ENCODE measurements around the gene BEAN1.

Gene BEAN1

GRCh38 chr16:66395806-66396555 is 31.1 kb upstream of the BEAN1 start:
- DNase-seq: no peak

GRCh38 chr16:66397736-66398433 is 29.2 kb upstream of the BEAN1 start:
- no peak for DNase-seq

GRCh38 chr16:66399031-66399430 is 28.1 kb upstream of the BEAN1 start:
- no peak for DNase-seq

DNA sequence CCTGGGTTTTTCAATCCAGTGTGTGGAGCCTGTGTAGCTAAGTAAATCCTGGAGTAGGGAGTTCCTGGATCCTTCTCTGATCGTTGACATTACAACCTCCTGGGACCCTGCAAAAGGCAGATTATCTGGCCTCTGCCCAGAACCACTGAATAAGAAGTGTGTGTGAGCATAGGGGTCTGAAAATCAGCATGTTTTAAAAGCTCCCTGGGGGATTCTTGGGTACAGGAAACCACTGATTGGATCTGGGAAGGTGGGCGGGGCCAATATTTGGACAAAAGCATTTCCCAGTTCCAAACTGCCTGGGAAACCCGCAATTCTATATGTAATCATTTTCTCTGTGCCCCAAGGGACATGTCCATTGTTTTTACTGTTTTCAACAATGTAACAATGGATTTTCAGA is 27.2 kb upstream of the BEAN1 start:
- peak; percentile 82 for DNase-seq

GRCh38 chr16:66400503-66401380 is 26.4 kb upstream of the BEAN1 start:
- peak; percentile 19 for DNase-seq

GRCh38 chr16:66401610-66402009 is 25.5 kb upstream of the BEAN1 start:
- no peak for DNase-seq

DNA sequence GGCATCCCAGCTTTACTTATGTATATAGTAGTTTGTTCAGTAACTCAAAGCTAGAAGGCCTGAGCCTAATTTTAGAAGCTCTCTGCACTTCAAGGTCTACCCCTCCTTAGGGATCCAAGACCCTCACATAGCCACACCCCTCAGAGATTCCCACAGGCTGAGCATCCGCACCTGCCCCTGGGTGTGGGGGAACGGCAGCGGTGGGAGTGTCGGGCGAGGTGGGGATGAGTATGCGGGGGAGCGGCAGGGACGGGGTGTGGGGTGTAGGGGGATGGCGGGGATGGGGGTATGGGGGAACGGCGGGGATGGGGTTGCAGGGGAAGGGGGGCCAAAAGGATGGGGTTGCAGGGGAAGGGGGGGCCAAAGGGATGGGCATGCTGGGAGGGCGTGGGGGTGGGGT is 24.9 kb upstream of the BEAN1 start:
- no peak for DNase-seq

DNA sequence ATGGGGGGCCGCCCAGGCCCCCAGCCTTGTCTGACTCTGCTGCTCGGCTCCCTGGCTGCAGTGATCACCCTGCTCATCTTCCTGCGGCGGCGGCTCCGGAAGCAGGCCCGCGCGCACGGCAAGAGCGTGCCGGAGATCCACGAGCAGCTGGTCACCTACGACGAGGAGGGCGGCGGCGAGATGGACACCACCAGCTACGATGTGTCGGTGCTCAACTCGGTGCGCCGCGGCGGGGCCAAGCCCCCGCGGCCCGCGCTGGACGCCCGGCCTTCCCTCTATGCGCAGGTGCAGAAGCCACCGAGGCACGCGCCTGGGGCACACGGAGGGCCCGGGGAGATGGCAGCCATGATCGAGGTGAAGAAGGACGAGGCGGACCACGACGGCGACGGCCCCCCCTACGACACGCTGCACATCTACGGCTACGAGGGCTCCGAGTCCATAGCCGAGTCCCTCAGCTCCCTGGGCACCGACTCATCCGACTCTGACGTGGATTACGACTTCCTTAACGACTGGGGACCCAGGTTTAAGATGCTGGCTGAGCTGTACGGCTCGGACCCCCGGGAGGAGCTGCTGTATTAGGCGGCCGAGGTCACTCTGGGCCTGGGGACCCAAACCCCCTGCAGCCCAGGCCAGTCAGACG is 24.4 kb upstream of the BEAN1 start:
- DNase-seq: no peak

GRCh38 chr16:66403531-66404145 is 23.5 kb upstream of the BEAN1 start:
- DNase-seq: no peak

DNA sequence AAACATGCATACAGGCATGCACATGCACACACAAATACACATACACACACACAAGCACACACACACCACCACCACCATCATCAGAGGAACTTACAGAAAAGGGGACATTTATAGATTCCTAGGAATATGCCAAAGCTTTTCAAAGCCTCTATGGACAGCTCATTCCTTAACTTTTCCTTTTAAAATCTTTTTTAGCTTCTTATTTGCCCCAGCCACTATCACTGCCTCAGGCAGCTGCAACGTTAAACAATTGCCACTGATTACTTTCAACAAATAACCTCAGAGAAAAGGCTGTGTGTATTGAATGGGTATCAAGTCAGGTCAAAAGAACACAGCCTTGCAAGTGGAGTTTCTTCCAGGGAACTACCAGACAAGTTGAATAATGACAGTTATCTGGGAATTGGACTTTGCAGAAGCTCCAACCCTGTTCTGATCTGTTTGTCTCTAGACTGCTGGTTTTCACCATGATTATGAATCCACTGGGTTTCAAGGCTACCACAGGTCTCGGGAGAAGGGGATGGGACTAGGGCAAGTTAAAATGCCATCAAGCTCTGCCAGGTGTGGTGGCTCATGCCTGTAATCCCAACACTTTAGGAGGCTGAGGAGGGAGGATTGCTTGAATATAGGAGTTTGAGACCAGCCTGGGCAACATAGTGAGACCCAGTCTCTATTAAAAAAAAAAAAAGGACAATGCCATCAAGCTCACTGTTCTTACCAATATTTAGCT is 21.9 kb upstream of the BEAN1 start:
- no peak for DNase-seq

DNA sequence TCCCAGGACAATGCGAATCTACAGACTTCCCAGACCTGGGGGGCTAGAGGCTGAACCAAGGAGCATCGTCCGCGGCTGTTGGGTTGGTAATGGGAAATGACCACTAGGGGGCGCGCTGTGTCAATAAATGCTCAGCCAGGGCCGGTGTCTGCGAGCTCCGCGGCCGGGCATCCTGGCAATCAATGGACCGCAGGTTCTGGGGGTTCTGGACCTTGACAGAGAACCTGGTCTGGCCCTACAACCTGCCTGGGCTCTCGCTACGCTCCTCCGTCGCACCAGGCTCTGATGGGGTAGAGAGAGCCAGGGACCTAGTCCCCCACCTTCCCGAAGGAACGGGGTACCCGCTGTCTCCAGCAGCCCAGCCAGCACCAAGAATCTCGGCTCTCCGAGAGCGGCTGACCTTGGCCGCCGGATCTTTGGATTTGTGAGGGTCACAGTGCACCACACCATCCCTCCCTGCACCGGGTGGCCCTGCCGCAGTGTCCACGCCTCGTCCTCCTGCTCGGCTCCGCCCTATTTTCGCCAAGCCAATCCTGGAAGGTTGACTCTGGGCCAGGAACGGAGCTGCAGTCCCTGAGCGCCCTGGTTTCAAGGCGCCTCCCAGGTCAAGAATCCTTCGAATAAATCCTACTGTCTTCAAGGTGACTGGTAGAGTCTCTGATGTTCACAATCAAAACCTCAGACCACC is 20.4 kb upstream of the BEAN1 start:
- peak; percentile 65 for DNase-seq

- DNase-seq: peak; percentile 51
Observed at GRCh38 chr16:66408163-66409048, 18.7 kb upstream of the BEAN1 start.

DNA sequence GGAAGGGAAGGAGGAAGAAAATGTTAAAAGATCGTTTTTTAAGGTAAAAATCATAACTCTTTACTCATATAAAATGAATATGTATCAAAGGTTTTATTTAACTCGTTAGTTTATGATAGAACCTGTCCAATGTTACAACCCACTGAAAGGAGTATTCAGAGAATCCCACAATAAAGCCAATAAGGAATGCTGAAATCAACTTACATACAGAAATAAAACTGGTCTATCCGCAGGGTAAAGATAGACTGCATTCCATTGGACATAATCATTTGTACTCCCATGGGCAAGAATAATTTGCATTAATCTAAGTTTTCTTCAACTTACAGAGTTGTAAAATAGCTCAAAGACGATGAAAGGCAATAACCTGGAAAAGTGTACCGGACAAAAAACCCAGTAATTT is 17.9 kb upstream of the BEAN1 start:
- no peak for DNase-seq

DNA sequence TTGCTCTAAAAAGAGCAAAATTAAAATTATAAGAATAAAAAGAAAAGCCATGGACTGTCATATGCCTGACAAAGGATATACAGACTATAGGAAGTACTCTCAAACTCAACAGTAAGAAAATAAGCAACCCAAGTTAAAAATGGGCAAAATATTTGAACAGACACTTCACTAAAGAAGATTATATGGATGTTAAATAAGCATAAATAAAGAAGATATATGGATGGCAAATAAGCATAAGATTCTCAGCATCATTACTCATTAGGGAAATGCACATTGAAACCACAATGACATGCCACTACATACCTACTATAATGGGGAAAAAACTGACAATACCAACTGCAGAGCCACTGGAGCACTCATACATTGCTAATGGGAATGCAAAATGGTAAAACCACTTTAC is 14.9 kb upstream of the BEAN1 start:
- DNase-seq: no peak

DNA sequence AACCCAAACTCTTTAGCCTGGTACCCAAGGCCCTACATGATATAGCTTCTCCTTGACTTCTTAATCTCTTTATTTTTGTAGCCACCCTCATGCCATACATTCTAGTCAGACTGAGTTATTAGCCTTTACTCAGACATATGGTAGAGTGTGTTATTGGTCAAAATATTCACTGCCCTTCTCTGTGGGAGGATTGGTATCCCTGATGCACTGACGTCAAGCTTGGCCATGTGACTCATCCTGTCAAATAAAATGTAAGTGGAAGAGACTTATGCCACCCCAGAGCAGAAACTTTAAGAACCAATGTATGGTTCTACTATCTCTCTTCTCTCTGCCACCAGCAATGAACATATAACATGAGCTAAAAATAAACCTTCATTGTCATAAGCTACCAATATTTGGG is 12.2 kb upstream of the BEAN1 start:
- DNase-seq: no peak

DNA sequence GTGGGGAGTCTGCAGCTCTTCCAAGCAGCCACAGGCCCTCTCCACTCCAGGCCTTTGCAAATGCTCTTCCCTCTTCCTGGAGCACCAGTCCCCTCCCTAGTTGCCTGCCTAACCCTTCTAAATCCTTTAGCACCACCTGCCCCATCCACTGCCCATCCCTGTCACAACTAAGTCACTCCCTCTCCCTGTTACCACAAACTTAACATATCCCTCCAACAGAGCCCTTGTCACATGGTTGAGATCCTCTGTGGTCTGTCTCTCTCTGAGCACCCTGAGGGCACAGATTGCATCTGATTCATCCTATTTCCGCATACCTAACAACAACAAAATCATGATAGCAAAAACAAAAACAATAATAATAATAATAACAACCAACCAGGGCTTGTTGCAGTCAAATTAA is 11.0 kb upstream of the BEAN1 start:
- no peak for DNase-seq

DNA sequence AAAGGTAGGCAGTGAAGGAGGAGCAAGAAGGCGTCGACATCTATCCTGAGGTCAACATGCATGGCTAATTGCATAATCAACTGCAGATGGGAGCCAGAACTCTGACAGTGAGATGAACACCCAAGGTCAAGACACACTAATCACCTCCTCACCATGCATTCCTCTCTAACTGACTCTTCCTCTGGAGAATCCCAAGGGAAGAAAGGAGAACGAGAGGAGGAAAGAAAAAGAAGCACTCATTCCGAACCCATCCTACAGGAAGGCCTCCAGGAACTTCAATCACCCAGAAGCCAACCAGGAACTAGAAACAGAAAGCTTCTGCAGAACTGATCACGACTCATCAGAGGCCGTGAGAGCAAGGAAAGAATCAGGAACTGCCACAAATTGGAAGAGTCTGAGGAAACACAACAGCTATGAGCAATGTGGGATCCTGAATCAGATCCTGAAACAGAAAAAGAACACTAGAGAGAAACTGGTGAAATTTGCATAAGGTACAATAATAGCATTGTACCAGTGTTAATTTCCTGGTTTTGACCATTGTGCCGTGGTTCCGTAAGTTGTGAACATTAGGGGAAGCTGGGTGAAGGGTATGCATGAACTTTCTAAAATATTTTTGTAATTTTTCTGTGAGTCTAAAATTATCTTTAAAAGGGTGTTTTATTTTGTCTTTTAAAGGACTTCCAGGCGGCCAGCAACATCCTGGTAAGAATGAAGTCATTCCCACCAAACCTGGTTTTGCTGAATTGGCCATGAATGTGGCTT is 10.0 kb upstream of the BEAN1 start:
- DNase-seq: no peak

GRCh38 chr16:66418165-66418962 is 8.7 kb upstream of the BEAN1 start:
- DNase-seq: no peak

- no peak for DNase-seq
Observed at GRCh38 chr16:66419527-66419926, 7.6 kb upstream of the BEAN1 start.
